Liver (tissue), 3 donors: ENCODE results near the gene MYOM3.

Experiments
- FOXA1 ChIP-seq: IDR thresholded peaks from 2 replicates; pipeline ENCODE4 v1.6.1; 2016; ENCODE audit warnings: antibody characterized with exemption
- GABPA ChIP-seq, 2 donors: IDR thresholded peaks in 1 of 2; conservative IDR thresholded peaks in 1 of 2; 2 replicates each; pipeline ENCODE4 v1.6.1; 2016; ENCODE audit warnings: antibody characterized with exemption in 2 of 2, mild to moderate bottlenecking in 1 of 2, moderate library complexity in 1 of 2
- JUND ChIP-seq, 2 donors: IDR thresholded peaks; 2 replicates each; pipeline ENCODE4 v1.6.1; 2016; ENCODE audit warnings: antibody characterized with exemption in 2 of 2
- NR2F2 ChIP-seq: IDR thresholded peaks from 2 replicates; pipeline ENCODE4 v1.6.1; 2016; ENCODE audit warnings: antibody characterized with exemption
- RAD21 ChIP-seq, 2 donors: IDR thresholded peaks; 2 replicates each; pipeline ENCODE4 v1.6.1; 2016; ENCODE audit warnings: antibody characterized with exemption in 2 of 2, mild to moderate bottlenecking in 2 of 2
- TAF1 ChIP-seq: conservative IDR thresholded peaks from 2 replicates; pipeline ENCODE4 v1.6.1; 2016; ENCODE audit warnings: antibody characterized with exemption, mild to moderate bottlenecking
- YY1 ChIP-seq: IDR thresholded peaks from 2 replicates; pipeline ENCODE4 v1.6.1; 2016; ENCODE audit warnings: antibody characterized with exemption, mild to moderate bottlenecking
- TF ChIP-seq, protein P1 (sequence below): fragments of 150-350 bp; IDR thresholded peaks from 2 replicates; pipeline ENCODE4 v1.5.1; 2017; ENCODE audit warnings: improper control_type of control experiment, low read depth, low read length; ENCODE audit not compliant: missing input control
- TF ChIP-seq, protein P2 (sequence below): IDR thresholded peaks from 2 replicates; pipeline ENCODE4 v1.6.1; 2016; ENCODE audit warnings: antibody characterized with exemption, mild to moderate bottlenecking
- TF ChIP-seq, protein P3 (sequence below): IDR thresholded peaks from 2 replicates; pipeline ENCODE4 v1.6.1; 2016; ENCODE audit warnings: antibody characterized with exemption
- TF ChIP-seq, protein P4 (sequence below): IDR thresholded peaks from 2 replicates; pipeline ENCODE4 v1.6.1; 2016; ENCODE audit warnings: antibody characterized with exemption
- donor health status: healthy.
- donor health status: healthy.

DNA sequence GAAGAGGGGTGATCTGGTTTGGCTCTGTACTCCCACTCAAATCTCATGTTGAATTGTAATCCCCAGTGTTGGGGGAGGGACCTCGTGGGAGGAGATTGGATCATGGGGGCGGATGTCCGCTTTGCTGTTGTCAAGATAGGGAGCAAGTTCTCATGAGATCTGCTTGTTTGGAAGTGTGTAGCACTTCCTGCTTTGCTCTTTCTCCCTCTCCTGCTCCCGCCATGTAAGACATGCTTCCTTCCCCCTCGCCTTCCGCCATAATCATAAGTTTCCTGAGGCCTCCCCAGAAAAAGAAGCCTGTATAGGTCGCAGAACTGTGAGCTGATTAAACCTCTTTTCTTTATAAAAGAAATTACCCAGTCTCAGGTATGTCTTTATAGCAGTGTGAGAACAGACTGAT, 27.9 kb downstream of the MYOM3 start:
- TF ChIP-seq, protein P1, sequence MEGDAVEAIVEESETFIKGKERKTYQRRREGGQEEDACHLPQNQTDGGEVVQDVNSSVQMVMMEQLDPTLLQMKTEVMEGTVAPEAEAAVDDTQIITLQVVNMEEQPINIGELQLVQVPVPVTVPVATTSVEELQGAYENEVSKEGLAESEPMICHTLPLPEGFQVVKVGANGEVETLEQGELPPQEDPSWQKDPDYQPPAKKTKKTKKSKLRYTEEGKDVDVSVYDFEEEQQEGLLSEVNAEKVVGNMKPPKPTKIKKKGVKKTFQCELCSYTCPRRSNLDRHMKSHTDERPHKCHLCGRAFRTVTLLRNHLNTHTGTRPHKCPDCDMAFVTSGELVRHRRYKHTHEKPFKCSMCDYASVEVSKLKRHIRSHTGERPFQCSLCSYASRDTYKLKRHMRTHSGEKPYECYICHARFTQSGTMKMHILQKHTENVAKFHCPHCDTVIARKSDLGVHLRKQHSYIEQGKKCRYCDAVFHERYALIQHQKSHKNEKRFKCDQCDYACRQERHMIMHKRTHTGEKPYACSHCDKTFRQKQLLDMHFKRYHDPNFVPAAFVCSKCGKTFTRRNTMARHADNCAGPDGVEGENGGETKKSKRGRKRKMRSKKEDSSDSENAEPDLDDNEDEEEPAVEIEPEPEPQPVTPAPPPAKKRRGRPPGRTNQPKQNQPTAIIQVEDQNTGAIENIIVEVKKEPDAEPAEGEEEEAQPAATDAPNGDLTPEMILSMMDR: no peak
- no peak for TF ChIP-seq YY1
- no peak for TF ChIP-seq TAF1
- TF ChIP-seq RAD21 (IDR thresholded peaks at IDR 0.05): no peak
- TF ChIP-seq, protein P2, sequence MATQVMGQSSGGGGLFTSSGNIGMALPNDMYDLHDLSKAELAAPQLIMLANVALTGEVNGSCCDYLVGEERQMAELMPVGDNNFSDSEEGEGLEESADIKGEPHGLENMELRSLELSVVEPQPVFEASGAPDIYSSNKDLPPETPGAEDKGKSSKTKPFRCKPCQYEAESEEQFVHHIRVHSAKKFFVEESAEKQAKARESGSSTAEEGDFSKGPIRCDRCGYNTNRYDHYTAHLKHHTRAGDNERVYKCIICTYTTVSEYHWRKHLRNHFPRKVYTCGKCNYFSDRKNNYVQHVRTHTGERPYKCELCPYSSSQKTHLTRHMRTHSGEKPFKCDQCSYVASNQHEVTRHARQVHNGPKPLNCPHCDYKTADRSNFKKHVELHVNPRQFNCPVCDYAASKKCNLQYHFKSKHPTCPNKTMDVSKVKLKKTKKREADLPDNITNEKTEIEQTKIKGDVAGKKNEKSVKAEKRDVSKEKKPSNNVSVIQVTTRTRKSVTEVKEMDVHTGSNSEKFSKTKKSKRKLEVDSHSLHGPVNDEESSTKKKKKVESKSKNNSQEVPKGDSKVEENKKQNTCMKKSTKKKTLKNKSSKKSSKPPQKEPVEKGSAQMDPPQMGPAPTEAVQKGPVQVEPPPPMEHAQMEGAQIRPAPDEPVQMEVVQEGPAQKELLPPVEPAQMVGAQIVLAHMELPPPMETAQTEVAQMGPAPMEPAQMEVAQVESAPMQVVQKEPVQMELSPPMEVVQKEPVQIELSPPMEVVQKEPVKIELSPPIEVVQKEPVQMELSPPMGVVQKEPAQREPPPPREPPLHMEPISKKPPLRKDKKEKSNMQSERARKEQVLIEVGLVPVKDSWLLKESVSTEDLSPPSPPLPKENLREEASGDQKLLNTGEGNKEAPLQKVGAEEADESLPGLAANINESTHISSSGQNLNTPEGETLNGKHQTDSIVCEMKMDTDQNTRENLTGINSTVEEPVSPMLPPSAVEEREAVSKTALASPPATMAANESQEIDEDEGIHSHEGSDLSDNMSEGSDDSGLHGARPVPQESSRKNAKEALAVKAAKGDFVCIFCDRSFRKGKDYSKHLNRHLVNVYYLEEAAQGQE: no peak
- no peak for TF ChIP-seq GABPA (IDR thresholded peaks at IDR 0.05 in 1 of 2, conservative IDR thresholded peaks at IDR 0.05 in 1 of 2)
- TF ChIP-seq JUND (IDR thresholded peaks at IDR 0.05): no peak
- TF ChIP-seq, protein P3, sequence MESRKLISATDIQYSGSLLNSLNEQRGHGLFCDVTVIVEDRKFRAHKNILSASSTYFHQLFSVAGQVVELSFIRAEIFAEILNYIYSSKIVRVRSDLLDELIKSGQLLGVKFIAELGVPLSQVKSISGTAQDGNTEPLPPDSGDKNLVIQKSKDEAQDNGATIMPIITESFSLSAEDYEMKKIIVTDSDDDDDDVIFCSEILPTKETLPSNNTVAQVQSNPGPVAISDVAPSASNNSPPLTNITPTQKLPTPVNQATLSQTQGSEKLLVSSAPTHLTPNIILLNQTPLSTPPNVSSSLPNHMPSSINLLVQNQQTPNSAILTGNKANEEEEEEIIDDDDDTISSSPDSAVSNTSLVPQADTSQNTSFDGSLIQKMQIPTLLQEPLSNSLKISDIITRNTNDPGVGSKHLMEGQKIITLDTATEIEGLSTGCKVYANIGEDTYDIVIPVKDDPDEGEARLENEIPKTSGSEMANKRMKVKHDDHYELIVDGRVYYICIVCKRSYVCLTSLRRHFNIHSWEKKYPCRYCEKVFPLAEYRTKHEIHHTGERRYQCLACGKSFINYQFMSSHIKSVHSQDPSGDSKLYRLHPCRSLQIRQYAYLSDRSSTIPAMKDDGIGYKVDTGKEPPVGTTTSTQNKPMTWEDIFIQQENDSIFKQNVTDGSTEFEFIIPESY: no peak
- TF ChIP-seq NR2F2: no peak
- TF ChIP-seq FOXA1: no peak
- TF ChIP-seq, protein P4, sequence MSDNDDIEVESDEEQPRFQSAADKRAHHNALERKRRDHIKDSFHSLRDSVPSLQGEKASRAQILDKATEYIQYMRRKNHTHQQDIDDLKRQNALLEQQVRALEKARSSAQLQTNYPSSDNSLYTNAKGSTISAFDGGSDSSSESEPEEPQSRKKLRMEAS: no peak
